GM12801 (cell line): Measurements from ENCODE around the gene ADGRG3.

ENCODE experiments used
- CTCF ChIP-seq: IDR thresholded peaks from one replicate; pipeline ENCODE4 v1.5.1; 2011; ENCODE audit warnings: control low read depth; ENCODE audit not compliant: insufficient read length; ENCODE audit errors: extremely low read depth

Gene ADGRG3

GRCh38 chr16:57669476-57670162 lies 1.5 kb downstream of the ADGRG3 start:
- no peak for TF ChIP-seq CTCF

GRCh38 chr16:57670196-57670595 lies 2.1 kb downstream of the ADGRG3 start:
- no peak for TF ChIP-seq CTCF

- TF ChIP-seq CTCF, result no peak
Observed at GRCh38 chr16:57672416-57672815, 4.3 kb downstream of the ADGRG3 start.

- no peak for TF ChIP-seq CTCF
Observed at GRCh38 chr16:57672824-57673223, 4.7 kb downstream of the ADGRG3 start.

- TF ChIP-seq CTCF, result no peak
Observed at GRCh38 chr16:57675741-57676551, 7.8 kb downstream of the ADGRG3 start.

- no peak for TF ChIP-seq CTCF
Observed at GRCh38 chr16:57676553-57677085, 8.5 kb downstream of the ADGRG3 start.

GRCh38 chr16:57677622-57678369 lies 9.7 kb downstream of the ADGRG3 start:
- no peak for TF ChIP-seq CTCF
